ENCODE measurements around the gene CLTRN. TPM values are rescaled to one million over a fixed set of nuclear protein-coding genes. Genes with fewer than 3 reads are reported as not detected.

The CLTRN gene
- total and polyA plus RNA-seq, 4 donors, result 1.1 to 3.6 (median 2.3) TPM

DNA sequence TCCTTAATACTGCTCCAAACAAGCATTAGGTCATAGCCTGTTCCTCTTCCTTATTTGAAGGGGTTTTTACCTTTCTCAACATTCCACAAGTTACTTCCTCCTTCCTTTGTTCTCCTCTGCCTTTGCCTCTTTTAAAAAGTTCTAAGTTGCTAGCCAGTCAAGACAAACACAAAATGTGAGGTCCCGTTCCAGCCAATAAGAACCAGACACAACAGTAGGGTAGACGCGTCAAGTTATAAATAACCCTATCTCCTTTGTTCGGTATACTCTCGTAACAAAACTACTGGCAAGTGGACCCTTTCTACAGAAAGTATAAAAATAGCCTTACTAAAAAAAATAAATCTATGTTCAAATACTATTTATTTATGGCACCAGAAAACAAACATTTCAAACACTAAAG, 57.5 kb downstream of the CLTRN start:
- H3K36me3 ChIP-seq (ENCODE audit: control insufficient read depth in 4 of 4, insufficient read depth in 4 of 4, low read length in 4 of 4), result no peaks in the 10 kb centered on the region
- peaks cover 0 to 9% (median 0%) of the 10 kb centered on the region in 5 donors for H3K4me1 ChIP-seq (ENCODE audit: control insufficient read depth in 5 of 5, insufficient read depth in 5 of 5, low read length in 5 of 5)
- no peaks in the 10 kb centered on the region for H3K9me3 ChIP-seq (ENCODE audit: control insufficient read depth in 4 of 4, insufficient read depth in 3 of 4, low read length in 3 of 4)
- no peak overlapping the region for H3K27ac ChIP-seq (ENCODE audit: low read depth in 1 of 2, low read length in 1 of 2)
- 53 to 57% methylated on average over 5 of the region's 5 CpGs for WGBS, 2 donors
- no peak overlapping the region for H3K9ac ChIP-seq (ENCODE audit: insufficient read depth in 1 of 2, low read length in 2 of 2)
- ATAC-seq (ENCODE audit: insufficient read depth, low FRiP score) (no peak), DNase-seq (peak in 2 of 3 donors; percentile 7 to 14)
- no peak overlapping the region for H3K4me3 ChIP-seq
- peaks cover 0 to 37% (median 35%) of the 10 kb centered on the region in 3 donors for H3K27me3 ChIP-seq (ENCODE audit: control insufficient read depth in 3 of 3, insufficient read depth in 3 of 3, low read length in 2 of 3)
- TF ChIP-seq, protein P1, sequence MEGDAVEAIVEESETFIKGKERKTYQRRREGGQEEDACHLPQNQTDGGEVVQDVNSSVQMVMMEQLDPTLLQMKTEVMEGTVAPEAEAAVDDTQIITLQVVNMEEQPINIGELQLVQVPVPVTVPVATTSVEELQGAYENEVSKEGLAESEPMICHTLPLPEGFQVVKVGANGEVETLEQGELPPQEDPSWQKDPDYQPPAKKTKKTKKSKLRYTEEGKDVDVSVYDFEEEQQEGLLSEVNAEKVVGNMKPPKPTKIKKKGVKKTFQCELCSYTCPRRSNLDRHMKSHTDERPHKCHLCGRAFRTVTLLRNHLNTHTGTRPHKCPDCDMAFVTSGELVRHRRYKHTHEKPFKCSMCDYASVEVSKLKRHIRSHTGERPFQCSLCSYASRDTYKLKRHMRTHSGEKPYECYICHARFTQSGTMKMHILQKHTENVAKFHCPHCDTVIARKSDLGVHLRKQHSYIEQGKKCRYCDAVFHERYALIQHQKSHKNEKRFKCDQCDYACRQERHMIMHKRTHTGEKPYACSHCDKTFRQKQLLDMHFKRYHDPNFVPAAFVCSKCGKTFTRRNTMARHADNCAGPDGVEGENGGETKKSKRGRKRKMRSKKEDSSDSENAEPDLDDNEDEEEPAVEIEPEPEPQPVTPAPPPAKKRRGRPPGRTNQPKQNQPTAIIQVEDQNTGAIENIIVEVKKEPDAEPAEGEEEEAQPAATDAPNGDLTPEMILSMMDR (IDR thresholded peaks at IDR 0.05; ENCODE audit: control extremely low read depth, extremely low read depth), result no peak

DNA sequence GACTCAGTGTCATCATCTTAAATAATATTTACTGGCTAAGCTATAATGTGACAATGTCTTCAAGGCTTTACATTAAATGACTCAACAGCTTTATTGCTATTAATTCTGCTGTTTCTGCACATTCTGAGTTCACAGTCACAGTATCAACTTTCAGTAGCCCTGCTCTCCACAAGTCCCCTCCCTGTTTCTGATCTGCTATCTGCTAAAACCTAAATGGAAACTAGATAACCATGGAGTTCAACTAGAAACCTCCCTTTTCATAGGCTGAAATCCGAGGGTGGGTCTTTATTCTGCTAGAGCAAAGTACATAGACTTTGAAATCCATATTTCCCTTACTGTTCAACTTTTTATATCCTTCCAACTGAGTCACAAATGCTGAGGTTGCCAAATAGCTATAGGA, 58.5 kb downstream of the CLTRN start:
- no peak for ATAC-seq (ENCODE audit: insufficient read depth, low FRiP score)
- H3K36me3 ChIP-seq (ENCODE audit: control insufficient read depth in 4 of 4, insufficient read depth in 4 of 4, low read length in 4 of 4), result no peaks in the 10 kb centered on the region
- H3K27ac ChIP-seq (ENCODE audit: low read depth in 1 of 2, low read length in 1 of 2), result peak overlapping the region in 1 of 2 donors; percentile 9
- no peak overlapping the region for H3K9ac ChIP-seq (ENCODE audit: insufficient read depth in 1 of 2, low read length in 2 of 2)
- peak in 2 of 3 donors; percentile 4 to 8 for DNase-seq
- H3K4me1 ChIP-seq (ENCODE audit: control insufficient read depth in 5 of 5, insufficient read depth in 5 of 5, low read length in 5 of 5), result peaks cover 0 to 9% (median 0%) of the 10 kb centered on the region in 5 donors
- H3K4me3 ChIP-seq, result no peak overlapping the region
- TF ChIP-seq, protein P1 (IDR thresholded peaks at IDR 0.05; ENCODE audit: control extremely low read depth, extremely low read depth), result no peak
- no peaks in the 10 kb centered on the region for H3K9me3 ChIP-seq (ENCODE audit: control insufficient read depth in 4 of 4, insufficient read depth in 3 of 4, low read length in 3 of 4)
- H3K27me3 ChIP-seq (ENCODE audit: control insufficient read depth in 3 of 3, insufficient read depth in 3 of 3, low read length in 2 of 3), result peaks cover 0 to 39% (median 38%) of the 10 kb centered on the region in 3 donors
- WGBS, 2 donors, result 32 to 46% methylated on average over 1 of the region's 1 CpG

DNA sequence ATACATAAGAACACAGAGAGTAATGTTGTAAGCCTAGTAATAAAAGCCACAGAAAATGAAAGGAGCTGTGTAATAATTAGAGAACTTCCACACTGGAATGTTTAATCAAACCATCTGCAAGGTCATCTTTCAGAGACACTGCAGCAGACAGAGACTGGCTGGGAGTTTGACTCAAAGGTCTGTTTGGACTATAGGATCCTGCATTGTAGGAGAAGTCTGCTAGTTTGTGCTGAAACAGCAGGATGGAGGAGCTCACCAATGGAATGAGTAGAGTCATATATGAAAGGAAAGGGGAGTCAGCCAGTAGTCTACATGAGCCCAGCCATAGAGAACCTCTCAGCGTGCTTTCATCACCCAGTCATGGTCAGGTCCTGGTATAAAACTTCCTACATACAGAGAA, 59.4 kb downstream of the CLTRN start:
- 59 to 94% methylated on average over 1 of the region's 1 CpG for WGBS, 2 donors
- Histone ChIP-seq H3K4me3 (no peak overlapping the region), H3K36me3 (ENCODE audit: control insufficient read depth in 4 of 4, insufficient read depth in 4 of 4, low read length in 4 of 4) (no peaks in the 10 kb centered on the region), H3K27ac (ENCODE audit: low read depth in 1 of 2, low read length in 1 of 2) (peak overlapping the region in 1 of 2 donors; percentile 17), H3K9me3 (ENCODE audit: control insufficient read depth in 4 of 4, insufficient read depth in 3 of 4, low read length in 3 of 4) (no peaks in the 10 kb centered on the region), H3K27me3 (ENCODE audit: control insufficient read depth in 3 of 3, insufficient read depth in 3 of 3, low read length in 2 of 3) (peaks cover 0 to 41% (median 39%) of the 10 kb centered on the region in 3 donors), H3K4me1 (ENCODE audit: control insufficient read depth in 5 of 5, insufficient read depth in 5 of 5, low read length in 5 of 5) (peaks cover 0 to 9% (median 0%) of the 10 kb centered on the region in 5 donors), H3K9ac (ENCODE audit: insufficient read depth in 1 of 2, low read length in 2 of 2) (no peak overlapping the region)
- DNase-seq (no peak), ATAC-seq (ENCODE audit: insufficient read depth, low FRiP score) (no peak)
- TF ChIP-seq, protein P1 (IDR thresholded peaks at IDR 0.05; ENCODE audit: control extremely low read depth, extremely low read depth), result no peak

DNA sequence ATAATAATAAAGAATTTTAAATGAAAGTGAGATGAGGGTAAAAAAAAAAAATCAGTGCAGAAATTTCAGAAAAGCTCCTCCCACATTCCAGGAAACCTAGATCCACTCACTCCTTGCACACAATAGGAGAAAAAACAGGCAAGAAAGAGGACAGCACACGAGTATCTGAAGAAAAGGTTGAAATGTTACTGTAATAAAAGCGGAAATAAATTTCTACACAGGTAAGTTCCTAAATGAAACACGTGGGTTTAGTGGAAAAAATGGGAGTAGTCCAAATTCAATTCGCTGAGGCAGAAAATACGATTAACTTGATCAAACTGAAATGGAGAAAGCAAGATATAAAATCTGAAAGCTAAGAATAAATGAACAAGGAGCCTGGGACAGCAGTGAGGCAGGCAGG, 61.8 kb downstream of the CLTRN start:
- H3K36me3 ChIP-seq (ENCODE audit: control insufficient read depth in 4 of 4, insufficient read depth in 4 of 4, low read length in 4 of 4), result no peaks in the 10 kb centered on the region
- no peak overlapping the region for H3K27ac ChIP-seq (ENCODE audit: low read depth in 1 of 2, low read length in 1 of 2)
- ATAC-seq (ENCODE audit: insufficient read depth, low FRiP score), result no peak
- H3K4me1 ChIP-seq (ENCODE audit: control insufficient read depth in 5 of 5, insufficient read depth in 5 of 5, low read length in 5 of 5), result peaks cover 0 to 9% (median 0%) of the 10 kb centered on the region in 5 donors
- WGBS, 2 donors, result 57 to 87% methylated on average over 5 of the region's 5 CpGs
- H3K27me3 ChIP-seq (ENCODE audit: control insufficient read depth in 3 of 3, insufficient read depth in 3 of 3, low read length in 2 of 3), result peaks cover 0 to 51% (median 46%) of the 10 kb centered on the region in 3 donors
- DNase-seq, result no peak
- H3K9me3 ChIP-seq (ENCODE audit: control insufficient read depth in 4 of 4, insufficient read depth in 3 of 4, low read length in 3 of 4), result no peaks in the 10 kb centered on the region
- H3K4me3 ChIP-seq, result no peak overlapping the region
- TF ChIP-seq, protein P1 (IDR thresholded peaks at IDR 0.05; ENCODE audit: control extremely low read depth, extremely low read depth), result no peak
- no peak overlapping the region for H3K9ac ChIP-seq (ENCODE audit: insufficient read depth in 1 of 2, low read length in 2 of 2)

Measured in lung (tissue), 12 donors.